Osteoblast (primary cell): Measurements from ENCODE around the gene SMARCC1. TPM values are rescaled to one million over a fixed set of nuclear protein-coding genes. Genes with fewer than 3 reads are reported as not detected.
A peak's percentile ranks its signal among the peaks of the same experiment; 100 is the strongest.

Experiments
- DNase-seq: peaks from one replicate; pipeline ENCODE4 v3.0.0; 2011; ENCODE audit warnings: low spot score, mixed read lengths; ENCODE audit not compliant: insufficient read length; ENCODE audit errors: missing footprints
- H2AFZ ChIP-seq: 2 replicates; pipeline ENCODE4 v1.6.0; 2011; ENCODE audit warnings: mild to moderate bottlenecking, low read length
- H3K27ac ChIP-seq: 2 replicates; pipeline ENCODE4 v1.5.1; 2011; ENCODE audit warnings: mild to moderate bottlenecking, low read depth, low read length, moderate library complexity
- H3K27me3 ChIP-seq: 2 replicates; pipeline ENCODE4 v1.6.0; 2012; ENCODE audit warnings: mild to moderate bottlenecking, control low read depth, inconsistent platforms, low read length, moderate library complexity; ENCODE audit not compliant: insufficient read depth
- H3K36me3 ChIP-seq: 2 replicates; pipeline ENCODE4 v1.5.1; 2011; ENCODE audit warnings: mild to moderate bottlenecking, low read length, control low read depth, moderate library complexity; ENCODE audit not compliant: insufficient read depth
- H3K4me1 ChIP-seq: 2 replicates; pipeline ENCODE4 v1.5.1; 2011; ENCODE audit warnings: mild to moderate bottlenecking, low read length, control low read depth, moderate library complexity; ENCODE audit not compliant: insufficient read depth
- H3K4me2 ChIP-seq: 2 replicates; pipeline ENCODE4 v1.6.0; 2011; ENCODE audit warnings: mild to moderate bottlenecking, low read length; ENCODE audit not compliant: insufficient read depth
- H3K4me3 ChIP-seq: fragments of 200-600 bp; sonication (generic); 3 replicates; pipeline ENCODE4 v1.5.1; 2012; ENCODE audit warnings: mild to moderate bottlenecking, low read length, inconsistent platforms; ENCODE audit not compliant: insufficient read depth
- H3K79me2 ChIP-seq: 2 replicates; pipeline ENCODE4 v1.6.0; 2012; ENCODE audit warnings: mild to moderate bottlenecking, low read length, control low read depth, inconsistent platforms; ENCODE audit not compliant: insufficient read depth
- H3K9me3 ChIP-seq: 2 replicates; pipeline ENCODE4 v1.5.1; 2011; ENCODE audit warnings: low read depth, low read length, control low read depth
- H4K20me1 ChIP-seq: 2 replicates; pipeline ENCODE4 v1.6.0; 2012; ENCODE audit warnings: mild to moderate bottlenecking, low read length, control low read depth; ENCODE audit not compliant: insufficient read depth
- small RNA-seq: library from RNA; depleted of rRNA; stranded (forward); fragments of <200 nt; gene quantifications from one replicate; pipeline ENCODE3, GENCODE V24; 2012
- total RNA-seq: library from RNA; depleted of rRNA; stranded (reverse); fragments of >200 nt; gene quantifications from 2 replicates; pipeline ENCODE4 v1.2.3, GENCODE V29; 2012
- TF ChIP-seq, protein P1 (sequence below): IDR thresholded peaks from 2 replicates; pipeline ENCODE4 v1.5.1; 2011; ENCODE audit warnings: mild to moderate bottlenecking, low read depth, low read length, moderate library complexity; ENCODE audit errors: extremely low read depth

SMARCC1 gene
- total RNA-seq, 1 donor = 46.7 TPM

DNA sequence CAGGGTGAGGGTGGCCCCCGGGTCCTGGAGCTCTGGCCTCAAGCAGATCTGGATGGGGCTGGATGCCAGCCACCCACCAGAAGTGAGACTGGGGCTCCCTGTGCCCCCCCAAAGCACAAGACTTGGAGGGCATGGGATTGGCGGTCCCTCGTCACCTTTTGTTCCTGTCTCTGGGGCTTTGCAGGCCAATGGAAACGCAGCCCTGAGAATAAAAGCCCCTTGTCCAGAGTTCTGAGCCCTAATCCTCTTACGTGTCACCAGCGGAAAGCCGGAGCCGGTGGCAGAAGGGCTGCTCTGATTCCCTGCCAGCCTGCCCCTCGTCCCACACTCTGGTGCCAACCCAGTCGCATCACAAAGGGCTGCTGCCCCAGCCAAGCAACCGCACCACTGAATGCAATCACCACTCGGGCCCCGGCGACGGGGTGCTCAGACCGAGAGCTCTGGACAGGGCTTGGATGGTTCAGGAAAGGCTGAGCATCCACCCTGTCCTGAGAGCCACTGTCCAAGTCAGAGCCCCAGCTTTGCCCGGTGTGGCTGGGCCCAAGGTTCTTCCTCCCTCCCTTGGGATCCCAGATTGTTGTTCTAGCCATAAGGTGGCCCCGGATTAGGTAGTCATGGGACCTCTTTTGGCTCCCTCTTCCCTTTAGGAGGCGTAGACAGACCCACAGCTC is 245.3 kb downstream of the SMARCC1 start:
- TF ChIP-seq, protein P1, sequence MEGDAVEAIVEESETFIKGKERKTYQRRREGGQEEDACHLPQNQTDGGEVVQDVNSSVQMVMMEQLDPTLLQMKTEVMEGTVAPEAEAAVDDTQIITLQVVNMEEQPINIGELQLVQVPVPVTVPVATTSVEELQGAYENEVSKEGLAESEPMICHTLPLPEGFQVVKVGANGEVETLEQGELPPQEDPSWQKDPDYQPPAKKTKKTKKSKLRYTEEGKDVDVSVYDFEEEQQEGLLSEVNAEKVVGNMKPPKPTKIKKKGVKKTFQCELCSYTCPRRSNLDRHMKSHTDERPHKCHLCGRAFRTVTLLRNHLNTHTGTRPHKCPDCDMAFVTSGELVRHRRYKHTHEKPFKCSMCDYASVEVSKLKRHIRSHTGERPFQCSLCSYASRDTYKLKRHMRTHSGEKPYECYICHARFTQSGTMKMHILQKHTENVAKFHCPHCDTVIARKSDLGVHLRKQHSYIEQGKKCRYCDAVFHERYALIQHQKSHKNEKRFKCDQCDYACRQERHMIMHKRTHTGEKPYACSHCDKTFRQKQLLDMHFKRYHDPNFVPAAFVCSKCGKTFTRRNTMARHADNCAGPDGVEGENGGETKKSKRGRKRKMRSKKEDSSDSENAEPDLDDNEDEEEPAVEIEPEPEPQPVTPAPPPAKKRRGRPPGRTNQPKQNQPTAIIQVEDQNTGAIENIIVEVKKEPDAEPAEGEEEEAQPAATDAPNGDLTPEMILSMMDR = no peak
- Histone ChIP-seq H2AFZ (no peak overlapping the region), H3K27me3 (no peaks in the 10 kb centered on the region), H3K27ac (no peak overlapping the region), H3K36me3 (no peaks in the 10 kb centered on the region), H3K4me1 (no peaks in the 10 kb centered on the region), H3K79me2 (no peaks in the 10 kb centered on the region), H3K9me3 (no peaks in the 10 kb centered on the region), H4K20me1 (no peaks in the 10 kb centered on the region), H3K4me2 (no peak overlapping the region), H3K4me3 (no peak overlapping the region)
- peak; percentile 58 for DNase-seq

Small RNAs within 50 kb of the gene (small RNA-seq; reads per million reads assigned to genes)
- gene RF02271 (not detected), gene RN7SL870P (not detected)

Other genes with a start within 250 kb of the SMARCC1 start
- under 0.01 and 0.29 TPM in 2 replicates for gene CSPG5, start 203.0 kb downstream of the SMARCC1 start, total RNA-seq
- 56.6 and 59.4 TPM in 2 replicates for gene DHX30, start 21.2 kb upstream of the SMARCC1 start, total RNA-seq
- 158 TPM in 2 replicates for gene MAP4, start 234.5 kb upstream of the SMARCC1 start, total RNA-seq